ENCODE measurements around the gene GPATCH3. TPM values are rescaled to one million over a fixed set of nuclear protein-coding genes. Genes with fewer than 3 reads are reported as not detected.
A peak's percentile ranks its signal among the peaks of the same experiment; 100 is the strongest.
"Not testable (repeated sequence)": the region's sequence is repeated elsewhere in the genome, so short reads cannot be mapped to it uniquely, and the experiment has no call there.

The GPATCH3 gene
- total RNA-seq, 1 donor from 2014 or later: 23.5 TPM

GRCh38 chr1:26889551-26890466 is 10.5 kb downstream of the GPATCH3 start, which contains the start of gene GPN2:
TSS of gene GPN2 (minus strand) at chr1:26890283. CDS start at chr1:26890096, 187 bp downstream.
- TF ChIP-seq CTCF (IDR thresholded peaks at IDR 0.05; ENCODE audit: unreplicated experiment): no peak
- peaks cover 31% of the 10 kb centered on the region for H3K36me3 Mint-ChIP-seq

GRCh38 chr1:26888231-26888630 is 12.0 kb downstream of the GPATCH3 start:
- Mint-ChIP-seq H3K4me3 (peak overlapping the region; percentile 86), H3K27ac (peak overlapping the region; percentile 97)

More at GRCh38 chr1:26889551-26890466, 10.5 kb downstream of the GPATCH3 start, which contains the start of gene GPN2:
- no peaks in the 10 kb centered on the region for H3K9me3 Mint-ChIP-seq
- H3K27me3 Mint-ChIP-seq (ENCODE audit: low read depth): no peaks in the 10 kb centered on the region
- H3K4me3 Mint-ChIP-seq: peak within 1 kb of the TSS; percentile 86
- H3K27ac Mint-ChIP-seq: peak within 1 kb of the TSS; percentile 97
- peak; percentile 43 to 79 for DNase-seq (ENCODE audit: low spot score in 2 of 2, unreplicated experiment in 2 of 2)
- peaks cover 24% of the 10 kb centered on the region for H3K4me1 Mint-ChIP-seq

GRCh38 chr1:26887125-26887524 is 13.1 kb downstream of the GPATCH3 start:
- DNase-seq (ENCODE audit: low spot score in 2 of 2, unreplicated experiment in 2 of 2): no peak
- H3K27ac Mint-ChIP-seq: peak overlapping the region; percentile 54
- TF ChIP-seq CTCF (IDR thresholded peaks at IDR 0.05; ENCODE audit: unreplicated experiment): peak; percentile 46
- H3K27me3 Mint-ChIP-seq (ENCODE audit: low read depth): no peaks in the 10 kb centered on the region
- H3K4me1 Mint-ChIP-seq: peaks cover 24% of the 10 kb centered on the region
- no peaks in the 10 kb centered on the region for H3K9me3 Mint-ChIP-seq
- H3K4me3 Mint-ChIP-seq: peak overlapping the region; percentile 45
- H3K36me3 Mint-ChIP-seq: peaks cover 35% of the 10 kb centered on the region

More at GRCh38 chr1:26888231-26888630, 12.0 kb downstream of the GPATCH3 start:
- DNase-seq (ENCODE audit: low spot score in 2 of 2, unreplicated experiment in 2 of 2): no peak
- H3K27me3 Mint-ChIP-seq (ENCODE audit: low read depth): no peaks in the 10 kb centered on the region
- peaks cover 28% of the 10 kb centered on the region for H3K36me3 Mint-ChIP-seq
- peaks cover 24% of the 10 kb centered on the region for H3K4me1 Mint-ChIP-seq
- H3K9me3 Mint-ChIP-seq: no peaks in the 10 kb centered on the region
- TF ChIP-seq CTCF (IDR thresholded peaks at IDR 0.05; ENCODE audit: unreplicated experiment): no peak

- Mint-ChIP-seq H3K4me1 (peaks cover 3% of the 10 kb centered on the region), H3K27ac (no peak overlapping the region), H3K4me3 (no peak overlapping the region), H3K36me3 (peaks cover 36% of the 10 kb centered on the region), H3K27me3 (ENCODE audit: low read depth) (no peaks in the 10 kb centered on the region), H3K9me3 (no peaks in the 10 kb centered on the region)
- no peak for TF ChIP-seq CTCF (IDR thresholded peaks at IDR 0.05; ENCODE audit: unreplicated experiment)
- DNase-seq (ENCODE audit: low spot score in 2 of 2, unreplicated experiment in 2 of 2): no peak
These were observed 17.4 kb downstream of the GPATCH3 start for GRCh38 chr1:26882696-26883463.

GRCh38 chr1:26881611-26882010 is 18.7 kb downstream of the GPATCH3 start:
- H3K9me3 Mint-ChIP-seq; H3K27ac Mint-ChIP-seq; H3K4me1 Mint-ChIP-seq; H3K27me3 Mint-ChIP-seq (ENCODE audit: low read depth); H3K4me3 Mint-ChIP-seq; DNase-seq (ENCODE audit: low spot score in 2 of 2, unreplicated experiment in 2 of 2): not testable (repeated sequence)
- H3K36me3 Mint-ChIP-seq: peaks cover 31% of the 10 kb centered on the region

All from mesothelial cell of epicardium (in vitro differentiated cells).